GM19328 (cell line): ENCODE results near the gene CTDSP2.
"Not testable (repeated sequence)": the region's sequence is repeated elsewhere in the genome, so short reads cannot be mapped to it uniquely, and the experiment has no call there.

Experiments used
- ATAC-seq: cut with Tn5 transposase; IDR thresholded peaks from one replicate; pipeline ENCODE4 v1.9.1; 2021; ENCODE audit warnings: mild to moderate bottlenecking, moderate library complexity; ENCODE audit not compliant: unreplicated experiment

The CTDSP2 gene

DNA sequence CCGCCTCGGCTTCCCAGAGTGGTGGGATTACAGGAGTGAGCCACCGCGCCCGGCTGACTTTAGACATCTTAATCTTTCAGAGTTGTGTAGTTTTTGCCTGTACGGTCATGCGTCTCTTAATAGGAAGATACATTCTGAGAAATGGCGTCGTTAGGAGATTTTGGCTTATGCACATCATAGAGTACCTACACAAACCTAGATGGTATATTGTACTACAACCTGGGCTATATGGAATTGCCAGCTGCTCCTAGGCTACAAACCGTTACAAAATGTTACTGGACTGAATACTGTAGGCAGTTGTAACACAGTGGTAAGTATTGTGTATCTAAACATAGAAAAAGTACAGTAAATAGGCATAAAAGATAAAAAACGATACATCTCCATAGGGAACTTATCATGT is 62.7 kb downstream of the CTDSP2 start:
- ATAC-seq: no peak

DNA sequence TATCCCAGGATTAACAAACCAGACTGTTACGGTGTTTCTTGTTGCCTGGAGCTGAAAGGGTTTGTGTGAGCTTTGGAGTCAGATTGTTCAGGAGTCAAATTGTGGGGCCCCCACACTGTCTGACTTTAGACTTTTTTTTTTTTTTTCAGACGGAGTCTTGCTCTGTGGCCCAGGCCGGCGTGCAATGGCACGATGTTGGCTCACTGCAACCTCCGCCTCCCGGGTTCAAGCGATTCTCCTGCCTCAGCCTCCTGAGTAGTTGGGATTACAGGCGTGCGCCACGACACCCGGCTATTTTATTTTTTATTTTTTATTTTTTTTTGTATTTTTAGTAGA is 63.1 kb downstream of the CTDSP2 start:
- no peak for ATAC-seq

DNA sequence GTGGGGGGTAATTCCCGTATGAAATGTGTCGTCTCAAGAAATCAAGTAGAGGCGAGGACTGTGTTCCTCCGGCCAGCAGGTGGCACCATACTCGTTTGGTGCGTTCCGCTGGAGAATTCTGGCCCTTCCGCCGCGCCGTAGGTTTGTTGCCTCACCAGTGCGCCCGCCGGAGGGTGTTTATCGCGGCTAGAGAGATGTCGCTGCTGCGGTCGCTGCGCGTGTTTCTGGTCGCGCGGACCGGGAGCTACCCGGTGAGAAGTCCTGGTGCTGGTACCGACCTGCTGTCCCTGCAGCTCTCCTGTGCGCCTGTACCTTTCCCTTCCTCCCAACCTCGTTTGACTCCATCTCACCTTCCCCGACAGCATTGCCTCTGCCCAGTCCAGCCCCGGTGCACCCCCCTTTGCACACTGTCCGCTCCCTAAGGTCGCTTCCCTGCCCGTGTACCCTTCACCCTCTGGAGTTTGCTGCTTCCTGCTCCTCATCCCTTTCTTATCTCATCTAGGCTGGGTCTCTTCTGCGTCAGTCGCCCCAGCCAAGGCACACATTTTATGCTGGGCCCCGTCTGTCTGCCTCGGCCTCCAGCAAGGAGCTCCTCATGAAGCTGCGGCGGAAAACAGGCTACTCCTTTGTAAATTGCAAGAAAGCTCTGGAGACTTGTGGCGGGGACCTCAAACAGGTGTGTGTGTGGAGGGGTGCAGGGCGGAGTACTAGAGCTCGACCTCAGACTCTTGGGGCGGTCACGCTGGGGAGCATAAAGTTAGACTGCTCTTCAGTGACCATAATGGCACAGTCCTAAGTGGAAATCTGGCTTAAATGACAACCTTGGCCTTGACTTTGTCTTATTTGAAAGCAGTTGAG is 63.7 kb downstream of the CTDSP2 start, which contains the start of gene TSFM:
TSS of gene TSFM (plus strand) at position 180 of the 858 bp plus-strand sequence. CDS start at position 195, 15 bp downstream.
- peak; percentile 63 for ATAC-seq

DNA sequence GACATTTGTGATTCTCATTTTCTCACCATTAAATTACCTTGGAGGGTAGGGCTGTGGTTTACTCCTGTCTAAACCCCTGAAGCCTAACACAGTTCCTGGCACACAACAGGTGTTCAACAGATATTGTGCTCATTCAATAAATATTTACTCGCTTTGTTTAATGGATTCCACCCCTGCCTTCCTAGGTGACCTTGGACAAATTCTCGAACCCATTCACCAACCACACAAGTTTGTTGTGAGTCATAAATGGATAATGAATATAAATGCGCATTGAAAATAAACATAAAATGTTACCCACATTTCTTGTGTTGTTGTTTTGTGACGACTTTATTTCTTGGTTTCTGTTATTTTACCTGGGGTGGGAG is 64.3 kb downstream of the CTDSP2 start:
- ATAC-seq: no peak

DNA sequence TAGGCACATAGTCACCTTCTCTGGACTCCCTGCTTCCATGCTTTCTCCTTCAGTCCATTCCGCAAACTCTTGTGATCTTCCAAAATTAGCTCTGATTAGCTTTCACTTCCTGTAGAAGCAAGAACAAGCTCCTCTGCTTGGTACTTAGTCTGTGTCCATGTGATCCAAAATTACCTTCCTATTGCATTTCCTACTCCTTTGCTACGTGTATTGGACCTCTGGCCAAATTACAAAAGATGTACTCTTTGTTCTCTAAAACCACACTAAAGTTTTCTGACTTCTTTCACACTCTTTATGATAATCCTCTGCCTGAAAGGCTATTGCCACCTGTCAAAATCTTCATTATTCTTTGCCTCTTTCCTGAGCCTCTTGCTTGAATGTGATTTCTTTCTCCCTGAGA is 64.7 kb downstream of the CTDSP2 start:
- ATAC-seq: no peak

DNA sequence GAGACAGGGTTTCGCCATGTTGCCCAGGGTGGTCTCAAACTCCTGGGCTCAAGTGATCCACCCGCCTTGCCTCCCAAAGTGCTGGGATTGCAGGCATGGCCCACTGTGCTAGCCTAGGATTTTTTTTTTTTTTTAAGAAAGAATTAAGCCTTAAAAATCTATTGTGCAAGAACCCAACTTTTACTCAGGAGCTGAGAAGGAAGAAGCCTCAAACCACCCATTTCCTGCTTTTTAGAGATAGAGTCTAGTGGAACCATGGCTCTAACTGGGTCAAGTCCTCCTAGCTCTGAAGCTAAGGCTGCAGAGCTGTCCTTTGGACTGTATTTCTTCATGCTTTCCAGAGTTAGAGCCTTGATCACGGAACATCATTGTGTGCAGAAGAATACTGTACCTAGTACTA is 65.3 kb downstream of the CTDSP2 start:
- ATAC-seq: no peak

DNA sequence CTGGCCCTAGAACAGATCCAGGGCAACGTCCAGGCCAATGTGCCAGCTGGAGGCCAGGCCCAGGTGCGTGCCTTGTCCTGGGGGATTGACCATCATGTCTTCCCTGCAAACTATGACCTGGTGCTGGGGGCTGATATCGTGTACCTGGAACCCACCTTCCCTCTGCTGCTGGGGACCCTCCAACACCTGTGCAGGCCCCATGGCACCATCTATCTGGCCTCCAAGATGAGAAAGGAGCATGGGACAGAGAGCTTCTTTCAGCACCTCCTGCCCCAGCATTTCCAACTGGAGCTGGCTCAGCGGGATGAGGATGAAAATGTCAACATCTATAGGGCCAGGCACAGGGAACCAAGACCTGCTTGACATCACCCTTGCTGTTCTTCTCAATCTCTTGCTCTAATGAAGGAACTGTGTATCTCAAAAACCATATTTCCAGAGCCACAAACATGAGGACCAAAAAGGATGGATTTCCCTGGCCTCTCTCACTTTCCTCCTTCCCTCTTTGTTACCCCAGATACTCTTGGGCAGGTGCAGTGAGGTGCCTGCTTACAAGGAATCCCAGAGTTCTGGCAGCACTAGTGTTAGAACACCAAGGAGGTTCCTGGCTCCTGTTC is 66.1 kb downstream of the CTDSP2 start:
- ATAC-seq: no peak

DNA sequence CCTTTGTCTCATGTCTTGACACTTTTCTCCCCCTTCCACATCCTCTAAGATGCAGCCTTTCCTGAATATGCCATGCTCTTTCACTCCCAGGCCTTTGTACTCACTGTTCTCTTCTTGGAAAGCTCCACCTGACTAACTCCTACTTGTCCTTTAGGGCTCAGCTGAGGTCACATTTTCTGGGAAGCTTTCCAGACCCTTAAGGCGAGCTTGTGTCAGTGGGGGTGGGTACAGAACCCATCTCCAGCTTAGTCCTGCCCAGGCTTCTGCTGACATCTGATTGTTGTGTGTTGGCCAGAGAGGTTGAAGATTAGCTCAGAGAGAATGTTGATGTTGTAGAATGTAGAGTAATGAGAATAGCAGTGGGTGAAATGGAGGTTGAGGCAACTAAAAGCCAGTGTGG is 66.8 kb downstream of the CTDSP2 start:
- ATAC-seq: no peak

DNA sequence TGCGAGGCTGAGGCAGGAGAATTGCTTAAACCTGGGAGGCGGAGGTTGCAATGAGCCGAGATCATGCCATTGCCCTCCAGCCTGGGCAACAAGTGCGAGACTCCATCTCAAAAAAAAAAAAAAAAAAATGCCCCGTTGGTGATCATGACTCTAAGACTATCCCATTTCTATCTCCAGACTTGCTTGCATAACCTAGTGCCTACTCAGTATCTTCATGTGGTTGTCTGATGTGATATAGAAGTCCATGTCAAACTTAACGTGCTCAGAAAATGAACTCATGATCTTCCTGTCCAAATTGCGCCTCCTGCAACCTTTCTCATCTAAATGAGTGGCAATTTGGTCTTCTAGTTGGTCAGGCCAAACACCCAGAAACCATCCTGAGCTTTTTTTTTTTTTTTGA is 68.6 kb downstream of the CTDSP2 start:
- no peak for ATAC-seq

DNA sequence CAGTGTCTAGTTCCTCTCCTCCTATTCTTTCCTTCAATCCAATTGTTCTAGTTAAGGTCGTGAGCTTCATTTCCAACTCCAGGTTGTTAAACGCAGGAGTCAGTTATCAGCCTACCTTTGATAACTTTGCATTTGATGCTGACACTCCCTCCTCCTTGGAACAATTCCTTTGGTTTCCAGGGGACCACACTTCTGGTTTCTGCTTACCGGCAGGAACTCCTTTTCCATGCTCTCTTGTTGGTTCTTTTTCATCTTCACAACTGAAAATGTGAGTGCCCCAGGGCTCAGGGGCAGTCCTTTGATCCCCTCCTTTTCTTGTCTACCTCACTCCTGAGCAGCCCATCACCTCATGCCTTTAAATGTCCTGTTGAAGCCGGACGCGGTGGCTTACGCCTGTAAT is 69.2 kb downstream of the CTDSP2 start:
- ATAC-seq: no peak

DNA sequence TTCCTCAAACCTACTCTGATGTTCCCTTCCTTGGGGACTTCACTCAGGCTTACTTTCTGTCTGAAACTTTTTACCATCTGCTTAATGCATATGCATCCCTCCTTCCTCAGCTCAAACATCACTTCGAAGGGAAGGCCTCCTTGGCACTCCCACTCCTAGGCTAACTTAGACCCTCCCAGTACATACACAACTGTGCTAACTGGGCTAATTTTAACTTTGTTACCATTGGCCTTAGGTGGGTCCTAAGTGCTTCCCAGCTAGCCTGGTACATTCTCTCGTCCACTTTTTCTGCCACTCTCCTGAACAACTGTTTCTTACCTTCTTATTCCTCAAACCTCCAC is 70.3 kb downstream of the CTDSP2 start:
- no peak for ATAC-seq

DNA sequence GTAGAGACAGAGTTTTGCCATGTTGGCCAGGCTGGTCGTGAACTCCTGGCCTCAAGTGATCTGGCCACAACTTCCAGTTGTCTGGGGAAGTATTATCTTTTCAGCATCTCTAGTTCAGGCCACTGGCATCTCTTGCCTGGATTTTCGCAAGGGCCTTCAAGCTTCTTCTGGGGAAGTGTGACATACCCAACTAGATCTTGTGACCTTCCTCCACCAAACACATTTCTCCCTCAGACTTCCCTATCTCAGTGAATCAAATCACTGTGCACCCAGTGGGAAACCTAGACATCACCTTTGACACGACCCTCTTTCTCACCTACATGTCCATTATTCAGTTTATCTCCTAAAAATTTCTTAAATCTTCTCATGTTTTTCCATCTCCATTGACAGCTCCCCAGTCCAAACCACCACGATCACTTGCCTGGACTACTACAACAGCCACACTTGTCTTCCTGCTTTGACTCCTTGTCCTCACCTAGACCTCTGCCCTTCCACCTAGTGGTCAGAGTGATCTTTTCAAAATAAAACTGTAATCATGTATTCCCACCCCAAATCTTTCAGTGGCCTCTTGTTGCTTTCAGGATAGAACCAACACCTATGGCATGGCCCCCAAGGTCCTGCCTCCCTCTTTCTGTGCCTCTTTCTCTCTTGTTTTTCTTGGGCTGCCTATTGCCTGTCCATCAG is 70.8 kb downstream of the CTDSP2 start:
- no peak for ATAC-seq

DNA sequence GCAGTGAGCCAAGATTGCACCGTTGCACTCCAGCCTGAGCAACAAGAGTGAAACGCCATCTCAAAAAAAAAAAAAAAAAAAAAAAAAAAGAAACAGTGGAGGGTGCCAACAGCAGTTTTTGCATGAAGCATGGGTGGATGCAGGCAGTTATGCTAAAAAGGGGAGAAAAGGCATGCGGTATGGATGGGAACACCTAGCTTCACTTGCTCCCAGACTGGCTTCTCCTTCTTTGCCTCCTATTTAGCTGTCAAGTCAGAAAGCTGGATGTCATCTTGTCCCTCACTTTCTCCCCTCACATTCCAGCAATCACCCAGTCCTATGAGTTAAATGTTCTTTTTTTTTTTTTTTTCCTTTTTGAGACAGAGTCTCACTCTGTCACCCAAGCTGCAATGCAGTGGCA is 71.5 kb downstream of the CTDSP2 start:
- ATAC-seq: no peak

DNA sequence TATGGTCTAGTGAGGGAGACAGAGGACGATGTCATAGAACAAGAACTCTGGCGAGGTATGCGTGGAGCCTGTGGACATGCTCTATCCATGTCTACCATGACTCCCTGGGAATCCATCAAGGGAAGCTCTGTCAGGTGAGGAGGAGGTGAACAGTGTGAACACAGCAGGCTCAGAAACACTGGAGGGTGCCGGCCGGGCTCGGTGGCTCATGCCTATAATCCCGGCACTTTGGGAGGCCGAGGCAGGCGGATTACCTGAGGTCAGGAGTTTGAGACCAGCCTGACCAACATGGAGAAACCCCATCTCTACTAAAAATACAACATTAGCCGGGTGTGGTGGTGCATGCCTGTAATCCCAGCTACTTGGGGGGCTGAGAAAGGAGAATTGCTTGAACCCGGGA is 71.9 kb downstream of the CTDSP2 start:
- ATAC-seq: not testable (repeated sequence)

DNA sequence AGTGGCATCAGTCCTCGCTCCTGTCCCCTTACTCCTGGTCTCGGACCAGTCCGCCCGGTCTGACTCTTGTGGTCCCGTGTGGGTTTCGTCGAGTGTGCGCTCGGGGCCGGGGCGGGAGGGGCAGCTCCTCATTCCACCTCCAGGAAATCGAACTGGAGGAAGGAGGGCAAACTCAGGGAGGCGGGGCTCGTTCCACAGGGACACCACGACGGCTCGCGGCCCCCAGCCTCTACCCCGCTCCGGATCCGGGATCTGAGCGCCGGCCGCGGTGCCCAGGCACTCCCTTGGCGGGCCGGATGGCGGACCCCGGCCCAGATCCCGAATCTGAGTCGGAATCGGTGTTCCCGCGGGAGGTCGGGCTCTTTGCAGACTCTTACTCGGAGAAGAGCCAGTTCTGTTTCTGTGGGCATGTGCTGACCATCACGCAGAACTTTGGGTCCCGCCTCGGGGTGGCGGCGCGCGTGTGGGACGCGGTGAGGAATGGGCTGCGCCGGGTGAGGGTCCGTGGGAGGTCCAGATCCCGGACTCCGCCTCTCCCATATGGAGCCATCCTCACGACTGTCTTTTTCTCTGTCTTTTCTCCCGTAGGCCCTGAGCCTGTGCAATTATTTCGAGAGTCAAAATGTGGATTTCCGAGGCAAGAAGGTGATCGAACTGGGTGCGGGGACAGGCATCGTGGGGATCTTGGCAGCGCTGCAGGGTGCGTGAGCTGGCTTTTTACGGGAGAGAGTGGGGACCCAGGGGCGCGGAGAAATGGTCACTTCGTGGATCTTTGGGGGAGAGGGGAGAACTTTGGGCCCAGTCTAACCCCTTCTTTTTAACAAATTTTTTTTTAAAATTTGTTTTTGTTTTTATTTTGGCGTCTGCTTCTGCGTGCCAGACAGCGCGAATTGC is 73.9 kb downstream of the CTDSP2 start, which contains the start of gene EEF1AKMT3:
TSS of gene EEF1AKMT3 (plus strand) at position 186 of the 894 bp plus-strand sequence. CDS start at position 297, 111 bp downstream.
- peak; percentile 23 for ATAC-seq

DNA sequence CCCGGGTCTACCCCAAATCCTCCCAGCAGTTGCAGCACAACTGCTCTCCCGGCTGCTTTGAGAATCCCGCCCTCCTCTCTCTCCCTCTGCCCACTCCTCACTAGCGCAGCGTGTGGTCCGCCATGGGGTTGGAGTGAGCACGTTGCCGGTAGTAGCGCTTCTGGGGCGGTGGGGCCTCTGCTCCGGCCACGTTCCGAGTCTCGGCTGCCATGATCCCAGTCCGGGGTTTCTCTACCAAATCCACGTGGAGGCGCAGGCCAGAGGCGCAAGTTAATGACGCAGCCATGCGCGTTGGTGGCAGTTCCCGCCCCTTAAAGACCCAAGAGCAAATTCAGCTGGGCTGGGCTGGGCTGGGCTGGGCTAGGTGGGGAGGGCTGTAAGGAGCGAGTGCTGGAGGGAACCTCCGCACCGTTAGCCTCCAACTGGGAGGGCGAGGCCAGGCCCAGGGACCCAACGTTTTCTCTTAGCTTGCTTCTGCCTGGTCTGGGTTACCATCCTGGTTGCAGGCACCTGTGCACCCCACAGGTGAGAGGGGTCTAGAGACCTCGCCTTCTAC is 74.6 kb downstream of the CTDSP2 start, which contains the start of gene METTL1:
TSS of gene METTL1 (minus strand) at position 233 of the 556 bp plus-strand sequence. CDS start at position 211, 22 bp downstream.
- ATAC-seq: peak; percentile 73

DNA sequence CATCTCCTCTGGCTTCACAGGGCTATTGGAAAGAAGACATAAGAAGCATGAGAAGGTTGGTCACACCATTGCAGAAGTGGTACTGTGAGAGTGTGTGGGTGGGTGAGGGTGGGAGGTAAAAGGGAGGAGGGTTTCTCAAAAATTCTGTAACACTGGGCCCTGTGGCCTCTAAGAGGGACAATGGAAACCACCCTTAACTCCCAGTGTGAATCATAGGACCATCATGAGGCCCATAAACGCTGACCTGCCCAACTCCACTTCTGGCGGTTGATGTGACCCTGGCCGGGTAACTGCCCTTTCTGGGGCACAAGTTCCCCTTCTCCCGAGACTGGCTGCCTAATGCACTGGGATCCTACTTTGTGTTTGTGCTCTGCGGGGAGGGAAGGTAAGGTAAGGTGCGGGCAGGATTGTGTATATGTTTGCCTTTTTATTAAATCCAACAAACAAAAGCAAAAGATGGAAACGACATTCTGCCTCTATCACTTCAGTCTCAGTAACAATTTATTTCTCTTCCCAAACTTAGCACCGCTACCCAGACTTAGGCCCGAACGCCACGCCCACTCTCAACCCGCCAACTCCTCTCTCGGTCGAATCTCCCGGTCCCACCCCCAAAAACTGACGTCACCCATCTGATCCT is 75.2 kb downstream of the CTDSP2 start:
- ATAC-seq: peak; percentile 63

DNA sequence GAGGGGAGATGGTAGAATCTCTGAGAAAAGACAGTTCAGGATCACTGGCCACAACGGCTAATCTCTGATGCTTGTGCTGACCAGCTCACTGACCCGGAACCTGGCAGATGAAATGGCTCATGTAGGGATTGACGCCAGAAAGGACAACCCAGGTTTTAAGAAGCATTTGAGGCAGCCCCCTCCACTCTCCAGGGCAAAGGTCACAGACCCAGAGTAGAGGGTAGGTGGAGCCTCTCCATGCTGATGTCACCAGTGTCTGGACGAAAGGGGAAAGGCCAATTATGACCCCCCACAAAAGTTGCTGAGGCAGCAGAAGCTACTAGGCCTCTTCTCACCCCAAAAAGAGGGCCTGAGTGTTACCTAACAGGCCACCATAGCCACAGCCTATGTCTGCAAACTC is 75.8 kb downstream of the CTDSP2 start:
- ATAC-seq: no peak
